ENCODE results near the gene CDKN1C.

DNA sequence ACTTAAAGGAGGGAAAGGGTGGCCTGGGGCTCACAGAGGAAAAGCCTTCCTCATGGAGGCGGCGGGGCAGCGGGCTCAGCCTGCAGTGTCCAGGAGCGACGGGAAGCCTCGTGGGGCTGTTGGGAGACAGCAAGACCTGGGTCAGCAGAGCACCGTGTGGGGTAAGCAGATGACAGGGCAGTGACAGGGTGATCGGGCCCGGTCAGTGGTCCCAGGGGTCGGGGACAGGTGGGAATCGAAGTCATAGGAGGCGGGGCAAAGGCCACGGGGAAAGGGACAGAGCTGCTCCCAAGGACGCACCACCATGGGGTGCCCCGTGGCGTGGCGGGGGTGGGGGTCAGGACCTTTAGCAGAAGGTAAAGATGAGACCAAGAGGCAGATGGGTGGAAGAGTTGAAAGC lies 49.8 kb downstream of the CDKN1C start:
- no peak for TF ChIP-seq POLR2A (IDR thresholded peaks at IDR 0.05; ENCODE audit: low read depth, low read length)
- TF ChIP-seq POLR2AphosphoS5 (IDR thresholded peaks at IDR 0.05; ENCODE audit: low read depth, low read length), result no peak
